GM18519 (cell line): Measurements from ENCODE around the gene RBM34.
A peak's percentile ranks its signal among the peaks of the same experiment; 100 is the strongest.

Source experiments
- ATAC-seq: cut with Tn5 transposase; IDR thresholded peaks from one replicate; pipeline ENCODE4 v1.9.1; 2021; ENCODE audit warnings: mild to moderate bottlenecking, moderate library complexity; ENCODE audit not compliant: unreplicated experiment, low FRiP score

Gene RBM34

GRCh38 chr1:235156265-235156664 lies 4.8 kb downstream of the RBM34 start:
- ATAC-seq: no peak

GRCh38 chr1:235152235-235152634 lies 8.8 kb downstream of the RBM34 start:
- no peak for ATAC-seq

- no peak for ATAC-seq
Measured at GRCh38 chr1:235151033-235151432, 10.0 kb downstream of the RBM34 start.

- no peak for ATAC-seq
Measured at GRCh38 chr1:235149824-235150223, 11.2 kb downstream of the RBM34 start.

GRCh38 chr1:235147269-235147668 lies 13.8 kb downstream of the RBM34 start:
- no peak for ATAC-seq

GRCh38 chr1:235145639-235146038 lies 15.4 kb downstream of the RBM34 start:
- ATAC-seq: no peak

- no peak for ATAC-seq
Measured at GRCh38 chr1:235142991-235143390, 18.1 kb downstream of the RBM34 start.

- ATAC-seq: no peak
Measured at GRCh38 chr1:235139315-235139714, 21.7 kb downstream of the RBM34 start.

- no peak for ATAC-seq
Measured at GRCh38 chr1:235138821-235139220, 22.2 kb downstream of the RBM34 start.

GRCh38 chr1:235136111-235136510 lies 24.9 kb downstream of the RBM34 start:
- ATAC-seq: no peak

- no peak for ATAC-seq
Measured at GRCh38 chr1:235134171-235134570, 26.9 kb downstream of the RBM34 start.

GRCh38 chr1:235133086-235133485 lies 28.0 kb downstream of the RBM34 start:
- no peak for ATAC-seq

GRCh38 chr1:235131961-235132360 lies 29.1 kb downstream of the RBM34 start:
- ATAC-seq: no peak

GRCh38 chr1:235130766-235131270 lies 30.2 kb downstream of the RBM34 start:
- no peak for ATAC-seq

GRCh38 chr1:235129774-235130570 lies 31.1 kb downstream of the RBM34 start:
- no peak for ATAC-seq

- peak; percentile 88 for ATAC-seq
Measured at GRCh38 chr1:235128456-235129328, 32.4 kb downstream of the RBM34 start, which contains the start of gene TOMM20. TSS of gene TOMM20 (minus strand) at chr1:235128837. CDS start at chr1:235128715, 122 bp downstream.

GRCh38 chr1:235127732-235128455 lies 33.2 kb downstream of the RBM34 start:
- no peak for ATAC-seq

- ATAC-seq: no peak
Measured at GRCh38 chr1:235127203-235127602, 33.8 kb downstream of the RBM34 start.

GRCh38 chr1:235124665-235125064 lies 36.4 kb downstream of the RBM34 start:
- no peak for ATAC-seq

- ATAC-seq: no peak
Measured at GRCh38 chr1:235124111-235124510, 36.9 kb downstream of the RBM34 start.

GRCh38 chr1:235122348-235122747 lies 38.7 kb downstream of the RBM34 start:
- no peak for ATAC-seq
